Mesendoderm (in vitro differentiated cells): ENCODE data around the gene ELK1.
A peak's percentile ranks its signal among the peaks of the same experiment; 100 is the strongest.

Experiments used
- DNase-seq: peaks from one replicate; pipeline ENCODE4 v3.0.0; 2013
- H2AK5ac ChIP-seq: 2 replicates; pipeline ENCODE4 v1.6.1; 2013; ENCODE audit warnings: low read length, inconsistent platforms
- H2BK120ac ChIP-seq: 2 replicates; pipeline ENCODE4 v1.6.1; 2013; ENCODE audit warnings: low read depth, mild to moderate bottlenecking, low read length, moderate library complexity, mixed read lengths
- H2BK15ac ChIP-seq: replicated peaks from 2 replicates; pipeline ENCODE4 v1.6.1; 2013; ENCODE audit warnings: low read depth, mild to moderate bottlenecking, moderate library complexity
- H2BK5ac ChIP-seq: 2 replicates; pipeline ENCODE4 v1.6.1; 2013; ENCODE audit warnings: low read length, inconsistent platforms
- H3K18ac ChIP-seq: 2 replicates; pipeline ENCODE4 v1.6.1; 2013; ENCODE audit warnings: mild to moderate bottlenecking, low read length, mixed read lengths
- H3K23ac ChIP-seq: one replicate; pipeline ENCODE4 v1.6.1; 2013; ENCODE audit warnings: low read length
- H3K27ac ChIP-seq: 2 replicates; pipeline ENCODE4 v1.5.1; 2013; ENCODE audit warnings: low read depth, mild to moderate bottlenecking, inconsistent platforms, low read length, moderate library complexity
- H3K27me3 ChIP-seq: 2 replicates; pipeline ENCODE4 v1.6.1; 2013; ENCODE audit warnings: low read length, control low read depth, mild to moderate bottlenecking, inconsistent platforms; ENCODE audit not compliant: insufficient read depth, poor library complexity
- H3K36me3 ChIP-seq: 2 replicates; pipeline ENCODE4 v1.6.1; 2013; ENCODE audit warnings: low read length, inconsistent platforms; ENCODE audit not compliant: control insufficient read depth, insufficient read depth
- H3K4ac ChIP-seq: one replicate; pipeline ENCODE4 v1.6.1; 2013; ENCODE audit warnings: low read depth, mild to moderate bottlenecking, low read length, moderate library complexity
- H3K4me1 ChIP-seq: 2 replicates; pipeline ENCODE4 v1.6.1; 2013; ENCODE audit warnings: low read depth, low read length, inconsistent platforms; ENCODE audit not compliant: control insufficient read depth
- H3K4me2 ChIP-seq: 2 replicates; pipeline ENCODE4 v1.6.1; 2013; ENCODE audit warnings: low read length
- H3K4me3 ChIP-seq: 2 replicates; pipeline ENCODE4 v1.5.1; 2013; ENCODE audit warnings: mild to moderate bottlenecking, low read length
- H3K56ac ChIP-seq: one replicate; pipeline ENCODE4 v1.6.1; 2013; ENCODE audit warnings: low read length
- H3K79me1 ChIP-seq: 2 replicates; pipeline ENCODE4 v1.6.1; 2013; ENCODE audit warnings: low read length, inconsistent platforms
- H3K79me2 ChIP-seq: 2 replicates; pipeline ENCODE4 v1.6.1; 2013; ENCODE audit warnings: mild to moderate bottlenecking, low read length; ENCODE audit not compliant: control insufficient read depth, insufficient read depth
- H3K9ac ChIP-seq: 2 replicates; pipeline ENCODE4 v1.6.1; 2013; ENCODE audit warnings: low read length, inconsistent platforms
- H4K5ac ChIP-seq: one replicate; pipeline ENCODE4 v1.6.1; 2013; ENCODE audit warnings: low read length
- H4K8ac ChIP-seq: one replicate; pipeline ENCODE4 v1.6.1; 2013; ENCODE audit warnings: low read depth, mild to moderate bottlenecking, control low read depth, low read length, moderate library complexity
- WGBS: extraction: QIAGEN DNeasy Blood & Tissue Kit; methylation state at CpG from one replicate; pipeline ENCODE4 v1.1.7; 2013; ENCODE audit warnings: low lambda C conversion rate, missing lambda C conversion rate; ENCODE audit not compliant: insufficient coverage; ENCODE audit errors: extremely low coverage; 5-methylcytosine and 5-hydroxymethylcytosine counted together

Gene ELK1

DNA sequence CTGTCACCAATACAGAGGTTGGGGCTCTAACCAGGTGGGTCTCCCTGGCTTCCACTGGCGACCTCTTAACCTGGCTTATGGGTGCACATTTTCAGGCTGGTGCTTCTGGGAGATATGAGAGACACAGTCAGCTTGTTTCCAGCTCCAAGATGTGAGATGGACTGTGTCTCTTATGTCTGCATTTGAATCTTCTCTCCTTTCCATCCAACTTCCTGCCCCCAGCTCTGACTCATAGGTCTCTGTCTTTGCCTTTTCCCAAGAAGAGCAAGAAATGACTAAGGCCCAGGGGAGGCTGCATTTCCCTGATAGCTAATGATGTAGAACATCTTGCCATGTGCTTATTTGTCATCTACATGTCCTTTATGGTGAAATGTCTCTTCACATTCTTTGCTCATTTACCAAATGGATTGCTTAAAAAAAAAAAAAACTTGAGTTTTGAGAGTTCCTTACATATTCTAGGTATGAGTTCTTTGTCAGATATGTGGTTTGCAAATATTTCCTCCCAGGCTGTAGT, 11.8 kb upstream of the ELK1 start:
- no peak overlapping the region for H3K4me3 ChIP-seq
- no peak overlapping the region for H3K9ac ChIP-seq
- no peak overlapping the region for H4K8ac ChIP-seq
- no peak overlapping the region for H3K27ac ChIP-seq
- no peak overlapping the region for H3K18ac ChIP-seq
- no peak overlapping the region for H2AK5ac ChIP-seq
- no peaks in the 10 kb centered on the region for H3K27me3 ChIP-seq
- H3K36me3 ChIP-seq = no peaks in the 10 kb centered on the region
- H3K4me2 ChIP-seq = no peak overlapping the region
- no peak overlapping the region for H2BK5ac ChIP-seq
- no peak overlapping the region for H3K23ac ChIP-seq
- no CpG with 5 or more reads among the region's 1 CpG for WGBS
- H2BK120ac ChIP-seq = no peak overlapping the region
- no peaks in the 10 kb centered on the region for H3K79me1 ChIP-seq
- H3K4me1 ChIP-seq = no peaks in the 10 kb centered on the region
- peak; percentile 38 for DNase-seq
- no peak overlapping the region for H3K4ac ChIP-seq
- H3K79me2 ChIP-seq = no peaks in the 10 kb centered on the region
- no peak overlapping the region for H4K5ac ChIP-seq
- H3K56ac ChIP-seq = no peak overlapping the region
- no peak overlapping the region for H2BK15ac ChIP-seq

- no peak overlapping the region for H3K56ac ChIP-seq
- H3K18ac ChIP-seq = no peak overlapping the region
- no peak for DNase-seq
- no peak overlapping the region for H2AK5ac ChIP-seq
- H3K4me1 ChIP-seq = no peaks in the 10 kb centered on the region
- H3K79me1 ChIP-seq = no peaks in the 10 kb centered on the region
- WGBS = no CpG with 5 or more reads among the region's 7 CpGs
- no peaks in the 10 kb centered on the region for H3K27me3 ChIP-seq
- no peak overlapping the region for H2BK120ac ChIP-seq
- no peak overlapping the region for H3K27ac ChIP-seq
- H3K4ac ChIP-seq = no peak overlapping the region
- H4K8ac ChIP-seq = no peak overlapping the region
- H3K4me2 ChIP-seq = no peak overlapping the region
- H3K9ac ChIP-seq = no peak overlapping the region
- H3K36me3 ChIP-seq = no peaks in the 10 kb centered on the region
- H3K4me3 ChIP-seq = no peak overlapping the region
- no peak overlapping the region for H2BK15ac ChIP-seq
- H3K79me2 ChIP-seq = no peaks in the 10 kb centered on the region
- no peak overlapping the region for H3K23ac ChIP-seq
- H2BK5ac ChIP-seq = no peak overlapping the region
- H4K5ac ChIP-seq = no peak overlapping the region
Observed at GRCh38 chrX:47661539-47661938, 11.2 kb upstream of the ELK1 start.

- peak overlapping the region; percentile 56 for H4K8ac ChIP-seq
- no peak overlapping the region for H3K4me2 ChIP-seq
- H3K56ac ChIP-seq = no peak overlapping the region
- WGBS = no CpG with 5 or more reads among the region's 8 CpGs
- no peak overlapping the region for H2AK5ac ChIP-seq
- H3K4ac ChIP-seq = peak overlapping the region; percentile 62
- H3K36me3 ChIP-seq = no peaks in the 10 kb centered on the region
- H3K79me2 ChIP-seq = no peaks in the 10 kb centered on the region
- no peak overlapping the region for H3K27ac ChIP-seq
- no peaks in the 10 kb centered on the region for H3K27me3 ChIP-seq
- H4K5ac ChIP-seq = no peak overlapping the region
- H2BK5ac ChIP-seq = no peak overlapping the region
- H3K4me3 ChIP-seq = no peak overlapping the region
- H3K18ac ChIP-seq = no peak overlapping the region
- no peak overlapping the region for H2BK15ac ChIP-seq
- H2BK120ac ChIP-seq = no peak overlapping the region
- no peak overlapping the region for H3K23ac ChIP-seq
- DNase-seq = no peak
- no peaks in the 10 kb centered on the region for H3K4me1 ChIP-seq
- H3K79me1 ChIP-seq = no peaks in the 10 kb centered on the region
- H3K9ac ChIP-seq = no peak overlapping the region
Observed at GRCh38 chrX:47659421-47659726, 9.0 kb upstream of the ELK1 start.

GRCh38 chrX:47658684-47659420, 8.5 kb upstream of the ELK1 start, which contains the start of gene UXT:
TSS of gene UXT (minus strand) at chrX:47659180. CDS start at chrX:47658927, 253 bp downstream.
- no peaks in the 10 kb centered on the region for H3K36me3 ChIP-seq
- no peak within 1 kb of the TSS for H4K5ac ChIP-seq
- H3K4ac ChIP-seq = peak within 1 kb of the TSS; percentile 62
- H2BK120ac ChIP-seq = no peak within 1 kb of the TSS
- peak; percentile 98 for DNase-seq
- peak within 1 kb of the TSS; percentile 71 for H3K4me3 ChIP-seq
- H2BK5ac ChIP-seq = no peak within 1 kb of the TSS
- H3K4me1 ChIP-seq = no peaks in the 10 kb centered on the region
- no peak within 1 kb of the TSS for H3K23ac ChIP-seq
- H3K79me1 ChIP-seq = no peaks in the 10 kb centered on the region
- H3K56ac ChIP-seq = peak within 1 kb of the TSS; percentile 95
- H3K27ac ChIP-seq = peak within 1 kb of the TSS; percentile 87
- H3K79me2 ChIP-seq = no peaks in the 10 kb centered on the region
- H3K27me3 ChIP-seq = no peaks in the 10 kb centered on the region
- H2AK5ac ChIP-seq = no peak within 1 kb of the TSS
- H4K8ac ChIP-seq = peak within 1 kb of the TSS; percentile 56
- H3K18ac ChIP-seq = no peak within 1 kb of the TSS
- no peak within 1 kb of the TSS for H2BK15ac ChIP-seq
- no CpG with 5 or more reads among the region's 54 CpGs for WGBS
- peak within 1 kb of the TSS; percentile 21 for H3K4me2 ChIP-seq
- H3K9ac ChIP-seq = peak within 1 kb of the TSS; percentile 79

DNA sequence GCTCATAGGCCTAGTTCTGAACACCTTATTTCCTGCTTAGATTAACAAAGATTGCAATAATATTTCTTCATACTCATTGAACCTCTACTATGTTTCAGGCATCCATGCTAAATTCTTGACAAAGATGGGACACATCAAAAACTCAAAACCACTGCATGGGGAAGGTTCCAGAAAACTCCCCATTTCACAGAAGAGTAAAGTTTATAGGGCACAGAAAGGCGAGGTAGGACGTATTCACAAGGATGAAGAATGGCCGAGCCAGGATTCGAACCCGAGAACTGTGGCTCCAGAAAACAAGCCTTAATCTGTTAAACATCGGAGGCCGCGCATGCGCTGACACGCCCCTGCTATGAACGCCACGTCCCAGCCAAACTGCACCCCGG, 7.9 kb upstream of the ELK1 start:
- no peak for DNase-seq
- no peak overlapping the region for H3K27ac ChIP-seq
- no peak overlapping the region for H3K23ac ChIP-seq
- H3K79me1 ChIP-seq = no peaks in the 10 kb centered on the region
- H2AK5ac ChIP-seq = no peak overlapping the region
- no peak overlapping the region for H2BK120ac ChIP-seq
- peak overlapping the region; percentile 21 for H3K4me2 ChIP-seq
- H3K18ac ChIP-seq = no peak overlapping the region
- H3K9ac ChIP-seq = peak overlapping the region; percentile 77
- H3K36me3 ChIP-seq = no peaks in the 10 kb centered on the region
- H4K5ac ChIP-seq = no peak overlapping the region
- no peaks in the 10 kb centered on the region for H3K4me1 ChIP-seq
- peak overlapping the region; percentile 54 for H3K4me3 ChIP-seq
- H3K56ac ChIP-seq = peak overlapping the region; percentile 77
- H2BK15ac ChIP-seq = no peak overlapping the region
- H4K8ac ChIP-seq = no peak overlapping the region
- WGBS = no CpG with 5 or more reads among the region's 13 CpGs
- H3K27me3 ChIP-seq = no peaks in the 10 kb centered on the region
- no peaks in the 10 kb centered on the region for H3K79me2 ChIP-seq
- no peak overlapping the region for H3K4ac ChIP-seq
- no peak overlapping the region for H2BK5ac ChIP-seq
